K562 (cell line): Measurements from ENCODE around the gene RAB13. TPM values are rescaled to one million over a fixed set of nuclear protein-coding genes. Genes with fewer than 3 reads are reported as not detected.

Source experiments
- ARID3A ChIP-seq: IDR thresholded peaks from 2 replicates; pipeline ENCODE4 v1.6.1; 2012; ENCODE audit warnings: low read depth, low read length, improper control_type of control experiment, borderline replicate concordance
- E2F5 ChIP-seq: sonication (generic); formaldehyde crosslinking; IDR thresholded peaks from 2 replicates; pipeline ENCODE4 v1.8.0; 2022; ENCODE audit warnings: mild to moderate bottlenecking, missing genetic modification reagents
- KHSRP ChIP-seq: fragments of 450-650 bp; IDR thresholded peaks from 2 replicates; pipeline ENCODE4 v1.6.1; 2017
- MAZ ChIP-seq, 2 experiments: fragments of 450-650 bp in 1 of 2; sonication (generic) in 1 of 2; formaldehyde crosslinking; IDR thresholded peaks in 1 of 2; conservative IDR thresholded peaks in 1 of 2; 2 replicates each; pipeline versions ENCODE4 v1.4.0 to v1.5.0; 2020; ENCODE audit warnings: mild to moderate bottlenecking in 1 of 2, missing genetic modification reagents in 1 of 2
- MECOM ChIP-seq: fragments of 250-450 bp; sonication (Bioruptor Pico); IDR thresholded peaks from 2 replicates; pipeline ENCODE4 v1.8.0; 2022; ENCODE audit warnings: inconsistent platforms
- MEIS2 ChIP-seq: fragments of 450-650 bp; IDR thresholded peaks from 2 replicates; pipeline ENCODE4 v1.6.1; 2014; ENCODE audit warnings: mild to moderate bottlenecking; ENCODE audit not compliant: partially characterized antibody
- NR2F6 ChIP-seq: fragments of 450-650 bp; formaldehyde crosslinking; IDR thresholded peaks from 2 replicates; pipeline ENCODE4 v1.4.0; 2020; ENCODE audit warnings: mild to moderate bottlenecking
- PHB2 ChIP-seq: fragments of 450-650 bp; IDR thresholded peaks from 2 replicates; pipeline ENCODE4 v1.6.1; 2017; ENCODE audit warnings: low read depth
- PML ChIP-seq: IDR thresholded peaks from 2 replicates; pipeline ENCODE4 v1.6.1; 2012; ENCODE audit warnings: low read length, inconsistent platforms
- PREB ChIP-seq: sonication (generic); formaldehyde crosslinking; IDR thresholded peaks from 2 replicates; pipeline ENCODE4 v1.8.1; 2023; ENCODE audit warnings: mild to moderate bottlenecking, missing genetic modification reagents
- RCOR1 ChIP-seq, 2 experiments: IDR thresholded peaks; 2 replicates each; pipeline ENCODE4 v1.6.1; 2012; ENCODE audit warnings: low read depth in 2 of 2, low read length in 2 of 2, borderline replicate concordance in 1 of 2, improper control_type of control experiment in 1 of 2
- ZBED1 ChIP-seq: IDR thresholded peaks from 2 replicates; pipeline ENCODE4 v1.6.1; 2014
- ZBTB2 ChIP-seq: fragments of 450-650 bp; IDR thresholded peaks from 2 replicates; pipeline ENCODE4 v1.6.1; 2016; ENCODE audit warnings: antibody characterized with exemption
- ZNF263 ChIP-seq: sonication (generic); formaldehyde crosslinking; IDR thresholded peaks from 2 replicates; pipeline ENCODE4 v1.8.0; 2022; ENCODE audit warnings: mild to moderate bottlenecking, missing genetic modification reagents, borderline replicate concordance
- ZNF584 ChIP-seq: fragments of 200-800 bp; sonication (Bioruptor generic); IDR thresholded peaks from 2 replicates; pipeline ENCODE4 v1.6.1; 2016; ENCODE audit warnings: low read depth, mild to moderate bottlenecking, missing genetic modification characterization, missing compliant biosample characterization
- polyA plus RNA-seq, 8 experiments: library from polyadenylated mRNA; depleted of rRNA in 4 of 8; stranded (reverse) in 5 of 8; unstranded in 3 of 8; fragments of >200 nt; fragmentation: Nextera tagmentation in 2 of 8; fragmentation: Illumina TruSeq in 1 of 8; extraction: Ambion mirVana in 2 of 8; extraction: Trizol in 1 of 8; gene quantifications; 2 replicates each; pipeline versions ENCODE4 v1.2.1 to v1.2.3, GENCODE V29; 2011 to 2014; ENCODE audit warnings: inconsistent platforms in 1 of 8, missing spikeins in 1 of 8
- total RNA-seq, 7 experiments: library from RNA; depleted of rRNA in 6 of 7; stranded (reverse); fragments of >200 nt in 6 of 7; fragmentation: Illumina TruSeq in 2 of 7; extraction: Trizol in 2 of 7; gene quantifications; 2 replicates each; pipeline versions ENCODE4 v1.2.1 to v1.2.3, GENCODE V29; 2011 to 2021; ENCODE audit warnings: low replicate concordance in 1 of 7
- TF ChIP-seq, protein P1 (sequence below): sonication (generic); formaldehyde crosslinking; IDR thresholded peaks from 2 replicates; pipeline ENCODE4 v1.8.0; 2022; ENCODE audit warnings: mild to moderate bottlenecking, low read depth, missing genetic modification reagents
- TF ChIP-seq, protein P2 (sequence below): fragments of 450-650 bp; IDR thresholded peaks from 2 replicates; pipeline ENCODE4 v1.6.1; 2017; ENCODE audit warnings: antibody characterized with exemption, mild to moderate bottlenecking

RAB13 gene
- total and polyA plus RNA-seq, 9 of the 15 experiments (the other 6 are each of a cell fraction or from before 2014, with no cell fraction given) = 22.3 to 100 (median 39.8) TPM

GRCh38 chr1:153945795-153946621 is 40.1 kb downstream of the RAB13 start (continued):
- TF ChIP-seq RCOR1 (IDR thresholded peaks at IDR 0.05; ENCODE audit: borderline replicate concordance in 1 of 2, low read depth in 2 of 2, low read length in 2 of 2) = no peak
- 0 out of 2 replicates have a peak, but pooled peaks have one; percentile 47 for TF ChIP-seq ZNF584 (CRISPR knock-in tag)
- TF ChIP-seq PML = no peak
- TF ChIP-seq PHB2 = no peak
- TF ChIP-seq MECOM (CRISPR knock-in tag) = no peak
- no peak for TF ChIP-seq ZBED1
- no peak for TF ChIP-seq ARID3A
- TF ChIP-seq ZNF263 (CRISPR knock-in tag) = no peak
- no peak for TF ChIP-seq MEIS2
- TF ChIP-seq KHSRP = no peak
- no peak for TF ChIP-seq NR2F6 (CRISPR knock-in tag)
- no peak for TF ChIP-seq E2F5 (CRISPR knock-in tag)
- peak; percentile 58 to 68 for TF ChIP-seq MAZ (CRISPR knock-in tag; conservative IDR thresholded peaks at IDR 0.05 in 1 of 2, IDR thresholded peaks at IDR 0.05 in 1 of 2)
- TF ChIP-seq, protein P1, sequence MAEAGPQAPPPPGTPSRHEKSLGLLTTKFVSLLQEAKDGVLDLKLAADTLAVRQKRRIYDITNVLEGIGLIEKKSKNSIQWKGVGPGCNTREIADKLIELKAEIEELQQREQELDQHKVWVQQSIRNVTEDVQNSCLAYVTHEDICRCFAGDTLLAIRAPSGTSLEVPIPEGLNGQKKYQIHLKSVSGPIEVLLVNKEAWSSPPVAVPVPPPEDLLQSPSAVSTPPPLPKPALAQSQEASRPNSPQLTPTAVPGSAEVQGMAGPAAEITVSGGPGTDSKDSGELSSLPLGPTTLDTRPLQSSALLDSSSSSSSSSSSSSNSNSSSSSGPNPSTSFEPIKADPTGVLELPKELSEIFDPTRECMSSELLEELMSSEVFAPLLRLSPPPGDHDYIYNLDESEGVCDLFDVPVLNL (CRISPR knock-in tag) = no peak
- TF ChIP-seq, protein P2, sequence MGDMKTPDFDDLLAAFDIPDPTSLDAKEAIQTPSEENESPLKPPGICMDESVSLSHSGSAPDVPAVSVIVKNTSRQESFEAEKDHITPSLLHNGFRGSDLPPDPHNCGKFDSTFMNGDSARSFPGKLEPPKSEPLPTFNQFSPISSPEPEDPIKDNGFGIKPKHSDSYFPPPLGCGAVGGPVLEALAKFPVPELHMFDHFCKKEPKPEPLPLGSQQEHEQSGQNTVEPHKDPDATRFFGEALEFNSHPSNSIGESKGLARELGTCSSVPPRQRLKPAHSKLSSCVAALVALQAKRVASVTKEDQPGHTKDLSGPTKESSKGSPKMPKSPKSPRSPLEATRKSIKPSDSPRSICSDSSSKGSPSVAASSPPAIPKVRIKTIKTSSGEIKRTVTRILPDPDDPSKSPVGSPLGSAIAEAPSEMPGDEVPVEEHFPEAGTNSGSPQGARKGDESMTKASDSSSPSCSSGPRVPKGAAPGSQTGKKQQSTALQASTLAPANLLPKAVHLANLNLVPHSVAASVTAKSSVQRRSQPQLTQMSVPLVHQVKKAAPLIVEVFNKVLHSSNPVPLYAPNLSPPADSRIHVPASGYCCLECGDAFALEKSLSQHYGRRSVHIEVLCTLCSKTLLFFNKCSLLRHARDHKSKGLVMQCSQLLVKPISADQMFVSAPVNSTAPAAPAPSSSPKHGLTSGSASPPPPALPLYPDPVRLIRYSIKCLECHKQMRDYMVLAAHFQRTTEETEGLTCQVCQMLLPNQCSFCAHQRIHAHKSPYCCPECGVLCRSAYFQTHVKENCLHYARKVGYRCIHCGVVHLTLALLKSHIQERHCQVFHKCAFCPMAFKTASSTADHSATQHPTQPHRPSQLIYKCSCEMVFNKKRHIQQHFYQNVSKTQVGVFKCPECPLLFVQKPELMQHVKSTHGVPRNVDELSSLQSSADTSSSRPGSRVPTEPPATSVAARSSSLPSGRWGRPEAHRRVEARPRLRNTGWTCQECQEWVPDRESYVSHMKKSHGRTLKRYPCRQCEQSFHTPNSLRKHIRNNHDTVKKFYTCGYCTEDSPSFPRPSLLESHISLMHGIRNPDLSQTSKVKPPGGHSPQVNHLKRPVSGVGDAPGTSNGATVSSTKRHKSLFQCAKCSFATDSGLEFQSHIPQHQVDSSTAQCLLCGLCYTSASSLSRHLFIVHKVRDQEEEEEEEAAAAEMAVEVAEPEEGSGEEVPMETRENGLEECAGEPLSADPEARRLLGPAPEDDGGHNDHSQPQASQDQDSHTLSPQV = no peak
- TF ChIP-seq ZBTB2 = 0 out of 2 replicates have a peak, but pooled peaks have one; percentile 7
- no peak for TF ChIP-seq PREB
